ENCODE measurements around the gene DPF1. TPM values are rescaled to one million over a fixed set of nuclear protein-coding genes. Genes with fewer than 3 reads are reported as not detected.

Gene DPF1
- total and polyA plus RNA-seq, 4 donors = not detected

GRCh38 chr19:38265921-38266429 is 42.0 kb upstream of the DPF1 start:
- 78% methylated on average over 12 of the region's 12 CpGs for WGBS

DNA sequence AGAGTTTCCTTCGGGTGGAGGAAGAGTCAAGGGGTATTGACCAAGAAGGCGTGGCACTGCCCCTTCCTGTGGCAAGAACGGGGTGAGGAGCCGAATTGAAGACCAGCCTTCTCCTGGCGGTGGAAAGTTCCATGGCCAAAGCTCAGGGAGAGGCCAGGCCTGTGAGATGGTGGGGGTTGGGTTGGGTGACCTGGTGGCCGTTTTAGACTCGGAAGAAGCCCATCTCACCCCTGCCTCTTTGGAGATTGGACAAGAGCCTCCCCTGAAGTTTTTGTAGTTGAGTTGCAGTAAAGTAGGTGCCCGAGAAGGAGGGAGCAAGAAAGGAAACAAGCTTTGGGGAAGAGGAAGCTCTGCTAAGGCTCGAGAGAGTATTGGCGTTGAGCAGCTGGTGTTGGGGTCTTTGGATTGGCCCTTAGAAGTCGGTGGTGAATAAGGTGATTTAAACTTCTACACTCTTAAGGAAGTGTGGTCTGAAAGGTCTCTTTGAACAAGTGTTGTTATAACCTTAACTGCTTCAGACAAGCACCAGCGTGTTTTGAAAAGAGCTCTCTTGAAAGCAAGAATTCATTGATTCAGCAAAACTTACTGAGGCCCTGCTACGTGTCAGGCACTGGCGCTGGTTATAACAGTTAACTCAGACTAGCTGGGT is 41.3 kb upstream of the DPF1 start:
- Histone ChIP-seq H3K4me1 (ENCODE audit: control insufficient read depth in 4 of 4, insufficient read depth in 4 of 4, low read length in 3 of 4) (peaks cover 0 to 12% (median 9%) of the 10 kb centered on the region in 4 donors), H3K9me3 (ENCODE audit: control insufficient read depth in 4 of 4, low read length in 3 of 4) (no peaks in the 10 kb centered on the region), H3K4me3 (ENCODE audit: low read depth in 1 of 3, low read length in 3 of 3) (no peak overlapping the region), H3K36me3 (ENCODE audit: control insufficient read depth in 4 of 4, insufficient read depth in 3 of 4, low read depth in 1 of 4, low read length in 3 of 4) (no peaks in the 10 kb centered on the region), H3K9ac (ENCODE audit: low read depth in 1 of 2, low read length in 2 of 2) (no peak overlapping the region), H3K27ac (ENCODE audit: low read depth in 1 of 2, low read length in 2 of 2) (peak overlapping the region; percentile 29 to 46), H3K27me3 (ENCODE audit: control insufficient read depth in 4 of 4, insufficient read depth in 4 of 4, low read length in 3 of 4) (no peaks in the 10 kb centered on the region)
- 60% methylated on average over 14 of the region's 14 CpGs for WGBS
- no peak for DNase-seq (ENCODE audit: low spot score)
- TF ChIP-seq EGR1 (IDR thresholded peaks at IDR 0.05; ENCODE audit: low read depth in 2 of 2) (no peak), GABPA (IDR thresholded peaks at IDR 0.05 in 1 of 2, conservative IDR thresholded peaks at IDR 0.05 in 1 of 2) (no peak), RAD21 (IDR thresholded peaks at IDR 0.05) (no peak), FOXA1 (IDR thresholded peaks at IDR 0.05) (no peak)
- TF ChIP-seq, protein P1, sequence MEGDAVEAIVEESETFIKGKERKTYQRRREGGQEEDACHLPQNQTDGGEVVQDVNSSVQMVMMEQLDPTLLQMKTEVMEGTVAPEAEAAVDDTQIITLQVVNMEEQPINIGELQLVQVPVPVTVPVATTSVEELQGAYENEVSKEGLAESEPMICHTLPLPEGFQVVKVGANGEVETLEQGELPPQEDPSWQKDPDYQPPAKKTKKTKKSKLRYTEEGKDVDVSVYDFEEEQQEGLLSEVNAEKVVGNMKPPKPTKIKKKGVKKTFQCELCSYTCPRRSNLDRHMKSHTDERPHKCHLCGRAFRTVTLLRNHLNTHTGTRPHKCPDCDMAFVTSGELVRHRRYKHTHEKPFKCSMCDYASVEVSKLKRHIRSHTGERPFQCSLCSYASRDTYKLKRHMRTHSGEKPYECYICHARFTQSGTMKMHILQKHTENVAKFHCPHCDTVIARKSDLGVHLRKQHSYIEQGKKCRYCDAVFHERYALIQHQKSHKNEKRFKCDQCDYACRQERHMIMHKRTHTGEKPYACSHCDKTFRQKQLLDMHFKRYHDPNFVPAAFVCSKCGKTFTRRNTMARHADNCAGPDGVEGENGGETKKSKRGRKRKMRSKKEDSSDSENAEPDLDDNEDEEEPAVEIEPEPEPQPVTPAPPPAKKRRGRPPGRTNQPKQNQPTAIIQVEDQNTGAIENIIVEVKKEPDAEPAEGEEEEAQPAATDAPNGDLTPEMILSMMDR (IDR thresholded peaks at IDR 0.05; ENCODE audit: low read depth, low read length, missing input control) = no peak
- TF ChIP-seq, protein P2, sequence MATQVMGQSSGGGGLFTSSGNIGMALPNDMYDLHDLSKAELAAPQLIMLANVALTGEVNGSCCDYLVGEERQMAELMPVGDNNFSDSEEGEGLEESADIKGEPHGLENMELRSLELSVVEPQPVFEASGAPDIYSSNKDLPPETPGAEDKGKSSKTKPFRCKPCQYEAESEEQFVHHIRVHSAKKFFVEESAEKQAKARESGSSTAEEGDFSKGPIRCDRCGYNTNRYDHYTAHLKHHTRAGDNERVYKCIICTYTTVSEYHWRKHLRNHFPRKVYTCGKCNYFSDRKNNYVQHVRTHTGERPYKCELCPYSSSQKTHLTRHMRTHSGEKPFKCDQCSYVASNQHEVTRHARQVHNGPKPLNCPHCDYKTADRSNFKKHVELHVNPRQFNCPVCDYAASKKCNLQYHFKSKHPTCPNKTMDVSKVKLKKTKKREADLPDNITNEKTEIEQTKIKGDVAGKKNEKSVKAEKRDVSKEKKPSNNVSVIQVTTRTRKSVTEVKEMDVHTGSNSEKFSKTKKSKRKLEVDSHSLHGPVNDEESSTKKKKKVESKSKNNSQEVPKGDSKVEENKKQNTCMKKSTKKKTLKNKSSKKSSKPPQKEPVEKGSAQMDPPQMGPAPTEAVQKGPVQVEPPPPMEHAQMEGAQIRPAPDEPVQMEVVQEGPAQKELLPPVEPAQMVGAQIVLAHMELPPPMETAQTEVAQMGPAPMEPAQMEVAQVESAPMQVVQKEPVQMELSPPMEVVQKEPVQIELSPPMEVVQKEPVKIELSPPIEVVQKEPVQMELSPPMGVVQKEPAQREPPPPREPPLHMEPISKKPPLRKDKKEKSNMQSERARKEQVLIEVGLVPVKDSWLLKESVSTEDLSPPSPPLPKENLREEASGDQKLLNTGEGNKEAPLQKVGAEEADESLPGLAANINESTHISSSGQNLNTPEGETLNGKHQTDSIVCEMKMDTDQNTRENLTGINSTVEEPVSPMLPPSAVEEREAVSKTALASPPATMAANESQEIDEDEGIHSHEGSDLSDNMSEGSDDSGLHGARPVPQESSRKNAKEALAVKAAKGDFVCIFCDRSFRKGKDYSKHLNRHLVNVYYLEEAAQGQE (IDR thresholded peaks at IDR 0.05) = no peak
- TF ChIP-seq, protein P3, sequence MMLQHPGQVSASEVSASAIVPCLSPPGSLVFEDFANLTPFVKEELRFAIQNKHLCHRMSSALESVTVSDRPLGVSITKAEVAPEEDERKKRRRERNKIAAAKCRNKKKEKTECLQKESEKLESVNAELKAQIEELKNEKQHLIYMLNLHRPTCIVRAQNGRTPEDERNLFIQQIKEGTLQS (IDR thresholded peaks at IDR 0.05) = no peak

More at GRCh38 chr19:38265921-38266429, 42.0 kb upstream of the DPF1 start:
- Histone ChIP-seq H3K27me3 (ENCODE audit: control insufficient read depth in 4 of 4, insufficient read depth in 4 of 4, low read length in 3 of 4) (no peaks in the 10 kb centered on the region), H3K4me1 (ENCODE audit: control insufficient read depth in 4 of 4, insufficient read depth in 4 of 4, low read length in 3 of 4) (peaks cover 0 to 12% (median 9%) of the 10 kb centered on the region in 4 donors), H3K27ac (ENCODE audit: low read depth in 1 of 2, low read length in 2 of 2) (no peak overlapping the region), H3K36me3 (ENCODE audit: control insufficient read depth in 4 of 4, insufficient read depth in 3 of 4, low read depth in 1 of 4, low read length in 3 of 4) (no peaks in the 10 kb centered on the region), H3K9ac (ENCODE audit: low read depth in 1 of 2, low read length in 2 of 2) (no peak overlapping the region), H3K4me3 (ENCODE audit: low read depth in 1 of 3, low read length in 3 of 3) (no peak overlapping the region), H3K9me3 (ENCODE audit: control insufficient read depth in 4 of 4, low read length in 3 of 4) (no peaks in the 10 kb centered on the region)
- no peak for TF ChIP-seq FOXA2 (IDR thresholded peaks at IDR 0.05)
- no peak for TF ChIP-seq TAF1 (conservative IDR thresholded peaks at IDR 0.05)
- TF ChIP-seq MAX (IDR thresholded peaks at IDR 0.05) = no peak
- TF ChIP-seq, protein P3 (IDR thresholded peaks at IDR 0.05) = no peak
- TF ChIP-seq, protein P1 (IDR thresholded peaks at IDR 0.05; ENCODE audit: low read depth, low read length, missing input control) = no peak
- TF ChIP-seq, protein P2 (IDR thresholded peaks at IDR 0.05) = no peak
- no peak for TF ChIP-seq HNF4G (IDR thresholded peaks at IDR 0.05)
- no peak for DNase-seq (ENCODE audit: low spot score)

Data from liver (tissue), 9 donors.